ENCODE results near the gene GDPD4. TPM values are rescaled to one million over a fixed set of nuclear protein-coding genes. Genes with fewer than 3 reads are reported as not detected.
A peak's percentile ranks its signal among the peaks of the same experiment; 100 is the strongest.

Gene GDPD4
- total RNA-seq, 1 donor from 2014 or later, result not detected

DNA sequence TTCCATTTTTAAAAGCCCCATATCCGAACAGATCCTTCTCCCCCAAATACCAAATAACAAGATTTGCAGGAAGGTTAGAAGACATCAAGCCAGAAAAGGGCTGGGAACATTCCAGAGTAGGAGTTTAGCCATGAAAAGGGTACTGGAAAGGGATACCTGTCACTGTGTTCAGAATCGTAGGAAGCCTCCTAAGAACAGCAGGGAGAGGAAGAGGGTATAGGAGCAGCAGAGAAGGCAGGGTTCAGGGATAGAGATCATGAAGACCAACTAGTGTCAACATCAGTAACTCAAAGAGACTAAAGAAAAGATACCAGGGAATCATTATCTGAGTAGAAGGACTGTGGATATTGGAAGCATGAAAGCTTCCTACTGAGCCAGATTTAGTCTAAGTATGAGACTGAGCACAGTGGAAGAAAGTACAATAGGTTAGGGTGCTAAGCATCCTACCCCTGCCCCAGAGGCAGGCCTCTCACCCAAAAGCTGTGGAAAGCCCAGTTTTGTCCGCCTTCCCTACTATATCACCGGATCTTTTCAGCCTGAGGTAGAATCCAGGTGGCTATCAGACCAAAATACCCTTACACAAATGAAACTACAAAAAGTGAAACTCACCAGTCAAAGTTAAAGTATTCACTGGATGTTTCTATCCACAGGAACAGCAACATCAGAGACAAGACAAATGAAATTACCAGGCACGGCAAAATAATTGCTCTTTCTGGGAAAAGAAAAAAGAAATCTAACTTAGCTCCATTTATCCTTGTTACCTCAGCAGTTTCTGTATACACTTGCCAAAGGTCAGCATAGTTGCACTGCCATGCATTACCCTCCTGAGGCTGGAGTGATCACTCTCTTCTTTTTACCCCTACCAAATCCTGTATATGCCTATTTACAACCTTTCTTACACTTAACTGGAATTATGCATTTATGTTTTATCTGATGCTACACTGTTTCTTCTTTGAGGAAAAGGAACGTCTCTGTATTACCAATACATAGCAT is 16.7 kb downstream of the GDPD4 start:
- no peaks in the 10 kb centered on the region for H3K27me3 Mint-ChIP-seq (ENCODE audit: low read depth)
- H3K9me3 Mint-ChIP-seq, result peaks cover 11% of the 10 kb centered on the region
- H3K4me1 Mint-ChIP-seq, result peaks cover 11% of the 10 kb centered on the region
- H3K27ac Mint-ChIP-seq, result peak overlapping the region; percentile 47
- DNase-seq (ENCODE audit: low spot score in 2 of 2, unreplicated experiment in 2 of 2), result no peak
- no peaks in the 10 kb centered on the region for H3K36me3 Mint-ChIP-seq
- no peak overlapping the region for H3K4me3 Mint-ChIP-seq
- TF ChIP-seq, protein P1, sequence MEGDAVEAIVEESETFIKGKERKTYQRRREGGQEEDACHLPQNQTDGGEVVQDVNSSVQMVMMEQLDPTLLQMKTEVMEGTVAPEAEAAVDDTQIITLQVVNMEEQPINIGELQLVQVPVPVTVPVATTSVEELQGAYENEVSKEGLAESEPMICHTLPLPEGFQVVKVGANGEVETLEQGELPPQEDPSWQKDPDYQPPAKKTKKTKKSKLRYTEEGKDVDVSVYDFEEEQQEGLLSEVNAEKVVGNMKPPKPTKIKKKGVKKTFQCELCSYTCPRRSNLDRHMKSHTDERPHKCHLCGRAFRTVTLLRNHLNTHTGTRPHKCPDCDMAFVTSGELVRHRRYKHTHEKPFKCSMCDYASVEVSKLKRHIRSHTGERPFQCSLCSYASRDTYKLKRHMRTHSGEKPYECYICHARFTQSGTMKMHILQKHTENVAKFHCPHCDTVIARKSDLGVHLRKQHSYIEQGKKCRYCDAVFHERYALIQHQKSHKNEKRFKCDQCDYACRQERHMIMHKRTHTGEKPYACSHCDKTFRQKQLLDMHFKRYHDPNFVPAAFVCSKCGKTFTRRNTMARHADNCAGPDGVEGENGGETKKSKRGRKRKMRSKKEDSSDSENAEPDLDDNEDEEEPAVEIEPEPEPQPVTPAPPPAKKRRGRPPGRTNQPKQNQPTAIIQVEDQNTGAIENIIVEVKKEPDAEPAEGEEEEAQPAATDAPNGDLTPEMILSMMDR (IDR thresholded peaks at IDR 0.05; ENCODE audit: unreplicated experiment), result no peak

DNA sequence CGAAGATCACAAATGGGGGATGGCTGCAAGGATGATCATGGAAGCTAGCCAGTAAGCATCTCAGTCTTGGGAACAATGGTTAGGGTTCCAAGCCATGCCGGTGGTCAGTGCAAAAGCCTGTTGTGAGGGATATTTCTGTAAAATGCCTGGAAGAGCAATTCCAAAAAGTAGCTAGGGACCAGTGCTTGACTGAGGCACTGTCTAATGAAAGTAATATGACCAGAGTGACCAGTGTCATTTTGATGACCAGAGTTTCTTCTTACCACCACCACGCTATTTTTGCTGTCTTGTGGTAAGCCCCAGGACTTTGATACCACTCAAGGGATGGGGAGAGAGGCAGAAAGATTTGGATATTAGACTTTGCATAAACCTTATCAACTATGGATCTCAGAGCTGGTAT is 18.4 kb downstream of the GDPD4 start:
- TF ChIP-seq, protein P1 (IDR thresholded peaks at IDR 0.05; ENCODE audit: unreplicated experiment), result no peak
- Mint-ChIP-seq H3K4me3 (no peak overlapping the region), H3K27me3 (ENCODE audit: low read depth) (no peaks in the 10 kb centered on the region), H3K27ac (no peak overlapping the region), H3K36me3 (no peaks in the 10 kb centered on the region), H3K9me3 (peaks cover 11% of the 10 kb centered on the region), H3K4me1 (peaks cover 11% of the 10 kb centered on the region)
- no peak for DNase-seq (ENCODE audit: low spot score in 2 of 2, unreplicated experiment in 2 of 2)

DNA sequence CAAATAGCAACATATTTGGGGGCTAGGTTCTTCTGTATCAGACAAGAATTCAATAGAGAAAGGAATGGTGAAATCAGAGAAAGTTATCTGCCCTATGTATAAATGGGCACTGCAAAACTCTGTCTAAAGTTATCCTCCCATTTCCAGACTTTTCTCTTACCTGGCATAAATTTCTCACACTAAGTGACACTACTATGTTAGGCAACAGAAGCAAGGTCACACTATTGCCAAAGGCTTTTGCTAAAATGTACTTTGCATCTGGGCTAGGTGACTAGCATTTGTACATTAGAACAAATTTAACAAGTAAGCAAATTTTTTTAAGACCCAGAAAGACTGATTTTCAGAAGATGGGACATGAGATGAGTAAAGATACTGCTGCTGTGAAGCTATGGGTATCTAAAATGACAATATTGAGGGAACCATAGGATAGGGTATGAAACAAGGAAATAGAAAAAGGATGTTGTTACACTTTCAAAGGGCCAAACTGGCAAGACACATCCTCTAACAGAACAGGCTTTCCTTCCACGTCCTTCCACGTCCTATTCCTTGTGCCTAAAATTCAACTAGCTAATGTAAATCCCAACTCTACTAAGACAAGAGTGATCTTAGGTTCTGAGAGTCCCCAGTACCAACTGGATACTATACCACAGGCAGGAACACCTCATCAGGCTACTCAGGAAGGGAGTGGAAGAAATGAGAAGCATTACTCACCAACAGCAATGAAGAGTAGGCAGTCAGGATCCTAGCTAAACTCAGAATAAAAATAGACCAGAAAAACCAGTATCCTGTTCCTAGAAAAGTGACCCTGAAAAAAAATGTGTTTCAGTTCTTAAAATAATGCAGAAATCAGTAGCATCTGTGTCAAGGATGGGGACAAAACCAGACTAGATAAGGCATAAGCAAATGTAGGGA is 22.6 kb downstream of the GDPD4 start:
- Mint-ChIP-seq H3K36me3 (no peaks in the 10 kb centered on the region), H3K9me3 (peaks cover 11% of the 10 kb centered on the region), H3K4me1 (no peaks in the 10 kb centered on the region), H3K27ac (no peak overlapping the region), H3K4me3 (no peak overlapping the region), H3K27me3 (ENCODE audit: low read depth) (no peaks in the 10 kb centered on the region)
- TF ChIP-seq, protein P1 (IDR thresholded peaks at IDR 0.05; ENCODE audit: unreplicated experiment), result no peak
- DNase-seq (ENCODE audit: low spot score in 2 of 2, unreplicated experiment in 2 of 2), result no peak

DNA sequence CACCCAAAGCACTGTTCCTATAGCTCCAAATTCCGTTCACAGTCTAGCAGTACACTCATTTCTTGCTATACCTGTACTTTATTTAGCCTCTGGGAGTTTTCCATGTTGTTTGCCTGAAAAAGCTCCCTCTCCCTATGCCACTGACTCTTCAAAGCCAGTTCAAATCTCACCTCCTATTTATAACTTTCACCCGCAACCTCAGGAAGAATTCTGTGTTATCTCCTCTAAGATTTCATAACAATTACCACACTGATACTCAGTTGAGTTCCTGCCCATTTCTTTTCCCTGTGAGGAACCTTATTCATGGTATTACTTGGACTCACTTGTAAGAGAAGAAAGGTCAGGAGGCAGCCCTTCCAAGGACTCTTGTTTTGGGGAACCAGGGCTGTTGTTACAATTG is 25.2 kb downstream of the GDPD4 start:
- no peak for DNase-seq (ENCODE audit: low spot score in 2 of 2, unreplicated experiment in 2 of 2)
- Mint-ChIP-seq H3K27me3 (ENCODE audit: low read depth) (peaks cover 3% of the 10 kb centered on the region), H3K4me3 (no peak overlapping the region), H3K9me3 (peaks cover 11% of the 10 kb centered on the region), H3K4me1 (no peaks in the 10 kb centered on the region), H3K27ac (no peak overlapping the region), H3K36me3 (no peaks in the 10 kb centered on the region)
- TF ChIP-seq, protein P1 (IDR thresholded peaks at IDR 0.05; ENCODE audit: unreplicated experiment), result no peak

DNA sequence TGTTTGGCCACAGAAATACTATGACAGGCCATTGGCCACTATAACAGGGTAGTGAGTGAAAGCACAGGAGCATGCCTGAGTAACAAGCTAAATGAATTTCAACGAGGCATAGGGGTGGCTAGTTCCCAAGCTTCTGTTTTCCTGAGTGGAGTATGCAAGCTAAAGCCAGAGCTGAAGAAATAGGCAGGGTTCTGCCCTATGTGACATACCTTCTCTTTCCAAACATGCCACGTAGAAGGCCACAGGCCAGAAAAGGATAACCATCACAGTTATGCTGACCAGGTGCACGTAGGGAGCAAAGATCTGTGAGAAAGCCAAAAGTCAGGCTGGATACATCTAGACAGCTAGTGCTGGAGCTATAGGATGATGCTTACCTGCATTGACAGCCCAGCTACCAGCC is 30.6 kb downstream of the GDPD4 start:
- no peak overlapping the region for H3K4me3 Mint-ChIP-seq
- no peaks in the 10 kb centered on the region for H3K36me3 Mint-ChIP-seq

More for the DNA sequence above, 30.6 kb downstream of the GDPD4 start:
- Mint-ChIP-seq H3K27ac (no peak overlapping the region), H3K9me3 (no peaks in the 10 kb centered on the region), H3K4me1 (no peaks in the 10 kb centered on the region), H3K27me3 (ENCODE audit: low read depth) (peaks cover 10% of the 10 kb centered on the region)
- TF ChIP-seq, protein P1 (IDR thresholded peaks at IDR 0.05; ENCODE audit: unreplicated experiment), result no peak
- DNase-seq (ENCODE audit: low spot score in 2 of 2, unreplicated experiment in 2 of 2), result no peak
